ENCODE results near the gene SENP5. TPM values are rescaled to one million over a fixed set of nuclear protein-coding genes. Genes with fewer than 3 reads are reported as not detected.

Gene SENP5
- total and polyA plus RNA-seq, 9 of the 15 experiments (the other 6 are each of a cell fraction or from before 2014, with no cell fraction given): 18.3 to 59.7 (median 35.8) TPM

DNA sequence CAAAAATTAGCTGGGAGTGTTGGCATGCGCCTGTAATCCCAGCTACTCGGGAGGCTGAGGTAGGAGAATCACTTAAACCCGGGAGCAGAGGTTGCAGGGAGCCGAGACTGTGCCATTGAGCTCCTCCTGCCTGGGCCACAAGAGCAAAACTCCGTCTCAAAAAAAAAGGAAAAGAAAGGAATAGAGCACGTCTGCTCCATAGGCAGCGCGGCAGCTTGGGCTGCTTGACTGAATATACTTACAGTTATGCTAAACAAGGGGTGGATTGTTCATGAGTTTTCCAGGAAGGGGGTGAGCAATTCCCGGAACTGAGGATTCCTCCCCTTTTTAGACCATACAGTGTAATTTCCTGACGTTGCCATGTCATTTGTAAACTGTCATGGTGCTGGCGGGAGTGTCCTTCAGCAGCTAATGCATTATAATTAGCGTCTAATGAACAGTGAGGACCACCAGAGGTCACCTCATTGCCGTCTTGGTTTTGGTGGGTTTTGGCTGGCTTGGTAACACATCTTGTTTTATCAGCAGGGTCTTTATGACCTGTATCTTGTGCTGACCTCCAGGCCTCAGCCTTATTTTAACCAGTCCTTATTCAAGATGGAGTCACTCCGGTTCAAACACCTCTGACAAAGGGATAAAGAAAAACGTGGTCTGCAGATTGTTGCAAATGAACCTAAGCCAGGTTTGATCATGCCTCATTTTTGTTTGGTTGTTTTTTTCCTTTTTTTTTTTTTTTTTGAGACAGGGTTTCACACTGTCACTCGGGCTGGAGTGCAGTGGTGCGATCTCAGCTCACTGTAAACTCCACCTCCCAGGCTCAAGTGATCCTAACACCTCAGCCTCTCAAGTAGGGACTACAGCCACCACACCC, 24.9 kb upstream of the SENP5 start (continued):
- TF ChIP-seq CBX8 (IDR thresholded peaks at IDR 0.05; ENCODE audit: borderline replicate concordance, extremely low read depth, low read depth, low read length, poor library complexity, severe bottlenecking) (no peak), ATF7 (IDR thresholded peaks at IDR 0.05) (peak; percentile 91), XRCC5 (IDR thresholded peaks at IDR 0.05; ENCODE audit: low read depth, low read length) (no peak), MAFK (IDR thresholded peaks at IDR 0.05; ENCODE audit: low read length) (no peak; the same call in 1 of the 2 replicates), ZKSCAN8 (CRISPR knock-in tag; IDR thresholded peaks at IDR 0.05) (peak; percentile 99), MCM7 (IDR thresholded peaks at IDR 0.05) (no peak; a peak in 1 of 4 replicates), PRMT5 (CRISPR knock-in tag; IDR thresholded peaks at IDR 0.05) (no peak), FOSL1 (tag; conservative IDR thresholded peaks at IDR 0.05) (peak; percentile 74), GATAD2A (IDR thresholded peaks at IDR 0.05) (peak; percentile 100), RAD51 (IDR thresholded peaks at IDR 0.05; ENCODE audit: borderline replicate concordance, low read depth) (no peak), STAG1 (CRISPR knock-in tag; IDR thresholded peaks at IDR 0.05; ENCODE audit: borderline replicate concordance) (no peak), RAD21 (CRISPR knock-in tag; conservative IDR thresholded peaks at IDR 0.05 in 1 of 2, IDR thresholded peaks at IDR 0.05 in 1 of 2) (peak; percentile 35 to 59; a peak in 3 of 4 replicates), TBP (optimal IDR thresholded peaks at IDR 0.05; ENCODE audit: low read depth, low read length) (peak; percentile 53), TRIM24 (IDR thresholded peaks at IDR 0.05) (0 out of 4 replicates have a peak, but pooled peaks of 1 of the 2 experiments have one; percentile 37), RNF2 (IDR thresholded peaks at IDR 0.05) (peak; percentile 55; the same call in 1 of the 2 replicates), MTF1 (CRISPR knock-in tag; IDR thresholded peaks at IDR 0.05; ENCODE audit: borderline replicate concordance) (peak; percentile 99), MECOM (CRISPR knock-in tag; IDR thresholded peaks at IDR 0.05) (peak; percentile 100)
- TF ChIP-seq, protein P1, sequence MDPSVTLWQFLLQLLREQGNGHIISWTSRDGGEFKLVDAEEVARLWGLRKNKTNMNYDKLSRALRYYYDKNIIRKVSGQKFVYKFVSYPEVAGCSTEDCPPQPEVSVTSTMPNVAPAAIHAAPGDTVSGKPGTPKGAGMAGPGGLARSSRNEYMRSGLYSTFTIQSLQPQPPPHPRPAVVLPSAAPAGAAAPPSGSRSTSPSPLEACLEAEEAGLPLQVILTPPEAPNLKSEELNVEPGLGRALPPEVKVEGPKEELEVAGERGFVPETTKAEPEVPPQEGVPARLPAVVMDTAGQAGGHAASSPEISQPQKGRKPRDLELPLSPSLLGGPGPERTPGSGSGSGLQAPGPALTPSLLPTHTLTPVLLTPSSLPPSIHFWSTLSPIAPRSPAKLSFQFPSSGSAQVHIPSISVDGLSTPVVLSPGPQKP (CRISPR knock-in tag; IDR thresholded peaks at IDR 0.05): no peak
- TF ChIP-seq, protein P2, sequence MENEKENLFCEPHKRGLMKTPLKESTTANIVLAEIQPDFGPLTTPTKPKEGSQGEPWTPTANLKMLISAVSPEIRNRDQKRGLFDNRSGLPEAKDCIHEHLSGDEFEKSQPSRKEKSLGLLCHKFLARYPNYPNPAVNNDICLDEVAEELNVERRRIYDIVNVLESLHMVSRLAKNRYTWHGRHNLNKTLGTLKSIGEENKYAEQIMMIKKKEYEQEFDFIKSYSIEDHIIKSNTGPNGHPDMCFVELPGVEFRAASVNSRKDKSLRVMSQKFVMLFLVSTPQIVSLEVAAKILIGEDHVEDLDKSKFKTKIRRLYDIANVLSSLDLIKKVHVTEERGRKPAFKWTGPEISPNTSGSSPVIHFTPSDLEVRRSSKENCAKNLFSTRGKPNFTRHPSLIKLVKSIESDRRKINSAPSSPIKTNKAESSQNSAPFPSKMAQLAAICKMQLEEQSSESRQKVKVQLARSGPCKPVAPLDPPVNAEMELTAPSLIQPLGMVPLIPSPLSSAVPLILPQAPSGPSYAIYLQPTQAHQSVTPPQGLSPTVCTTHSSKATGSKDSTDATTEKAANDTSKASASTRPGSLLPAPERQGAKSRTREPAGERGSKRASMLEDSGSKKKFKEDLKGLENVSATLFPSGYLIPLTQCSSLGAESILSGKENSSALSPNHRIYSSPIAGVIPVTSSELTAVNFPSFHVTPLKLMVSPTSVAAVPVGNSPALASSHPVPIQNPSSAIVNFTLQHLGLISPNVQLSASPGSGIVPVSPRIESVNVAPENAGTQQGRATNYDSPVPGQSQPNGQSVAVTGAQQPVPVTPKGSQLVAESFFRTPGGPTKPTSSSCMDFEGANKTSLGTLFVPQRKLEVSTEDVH (IDR thresholded peaks at IDR 0.05; ENCODE audit: low read depth, partially characterized antibody): peak; percentile 92
- TF ChIP-seq, protein P3, sequence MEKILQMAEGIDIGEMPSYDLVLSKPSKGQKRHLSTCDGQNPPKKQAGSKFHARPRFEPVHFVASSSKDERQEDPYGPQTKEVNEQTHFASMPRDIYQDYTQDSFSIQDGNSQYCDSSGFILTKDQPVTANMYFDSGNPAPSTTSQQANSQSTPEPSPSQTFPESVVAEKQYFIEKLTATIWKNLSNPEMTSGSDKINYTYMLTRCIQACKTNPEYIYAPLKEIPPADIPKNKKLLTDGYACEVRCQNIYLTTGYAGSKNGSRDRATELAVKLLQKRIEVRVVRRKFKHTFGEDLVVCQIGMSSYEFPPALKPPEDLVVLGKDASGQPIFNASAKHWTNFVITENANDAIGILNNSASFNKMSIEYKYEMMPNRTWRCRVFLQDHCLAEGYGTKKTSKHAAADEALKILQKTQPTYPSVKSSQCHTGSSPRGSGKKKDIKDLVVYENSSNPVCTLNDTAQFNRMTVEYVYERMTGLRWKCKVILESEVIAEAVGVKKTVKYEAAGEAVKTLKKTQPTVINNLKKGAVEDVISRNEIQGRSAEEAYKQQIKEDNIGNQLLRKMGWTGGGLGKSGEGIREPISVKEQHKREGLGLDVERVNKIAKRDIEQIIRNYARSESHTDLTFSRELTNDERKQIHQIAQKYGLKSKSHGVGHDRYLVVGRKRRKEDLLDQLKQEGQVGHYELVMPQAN (IDR thresholded peaks at IDR 0.05; ENCODE audit: borderline replicate concordance): peak; percentile 38; the same call in 1 of the 2 replicates
- TF ChIP-seq, protein P4, sequence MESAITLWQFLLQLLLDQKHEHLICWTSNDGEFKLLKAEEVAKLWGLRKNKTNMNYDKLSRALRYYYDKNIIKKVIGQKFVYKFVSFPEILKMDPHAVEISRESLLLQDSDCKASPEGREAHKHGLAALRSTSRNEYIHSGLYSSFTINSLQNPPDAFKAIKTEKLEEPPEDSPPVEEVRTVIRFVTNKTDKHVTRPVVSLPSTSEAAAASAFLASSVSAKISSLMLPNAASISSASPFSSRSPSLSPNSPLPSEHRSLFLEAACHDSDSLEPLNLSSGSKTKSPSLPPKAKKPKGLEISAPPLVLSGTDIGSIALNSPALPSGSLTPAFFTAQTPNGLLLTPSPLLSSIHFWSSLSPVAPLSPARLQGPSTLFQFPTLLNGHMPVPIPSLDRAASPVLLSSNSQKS (CRISPR knock-in tag; IDR thresholded peaks at IDR 0.05): peak; percentile 99

All from K562 (cell line).